OCI-LY7 (cell line): ENCODE measurements around the gene MARK3.

Experiments
- EZH2phosphoT487 ChIP-seq: fragments of 200-600 bp; sonication (generic); IDR thresholded peaks from 2 replicates; pipeline ENCODE4 v1.6.1; 2018; ENCODE audit warnings: low read depth, borderline replicate concordance, mild to moderate bottlenecking, mixed run types, antibody characterized with exemption, low read length, moderate library complexity, mixed read lengths
- TF ChIP-seq, protein P1 (sequence below): fragments of 200-600 bp; sonication (generic); conservative IDR thresholded peaks from 2 replicates; pipeline ENCODE4 v1.5.1; 2014; ENCODE audit warnings: mild to moderate bottlenecking, antibody characterized with exemption, low read length, moderate library complexity, mixed read lengths

DNA sequence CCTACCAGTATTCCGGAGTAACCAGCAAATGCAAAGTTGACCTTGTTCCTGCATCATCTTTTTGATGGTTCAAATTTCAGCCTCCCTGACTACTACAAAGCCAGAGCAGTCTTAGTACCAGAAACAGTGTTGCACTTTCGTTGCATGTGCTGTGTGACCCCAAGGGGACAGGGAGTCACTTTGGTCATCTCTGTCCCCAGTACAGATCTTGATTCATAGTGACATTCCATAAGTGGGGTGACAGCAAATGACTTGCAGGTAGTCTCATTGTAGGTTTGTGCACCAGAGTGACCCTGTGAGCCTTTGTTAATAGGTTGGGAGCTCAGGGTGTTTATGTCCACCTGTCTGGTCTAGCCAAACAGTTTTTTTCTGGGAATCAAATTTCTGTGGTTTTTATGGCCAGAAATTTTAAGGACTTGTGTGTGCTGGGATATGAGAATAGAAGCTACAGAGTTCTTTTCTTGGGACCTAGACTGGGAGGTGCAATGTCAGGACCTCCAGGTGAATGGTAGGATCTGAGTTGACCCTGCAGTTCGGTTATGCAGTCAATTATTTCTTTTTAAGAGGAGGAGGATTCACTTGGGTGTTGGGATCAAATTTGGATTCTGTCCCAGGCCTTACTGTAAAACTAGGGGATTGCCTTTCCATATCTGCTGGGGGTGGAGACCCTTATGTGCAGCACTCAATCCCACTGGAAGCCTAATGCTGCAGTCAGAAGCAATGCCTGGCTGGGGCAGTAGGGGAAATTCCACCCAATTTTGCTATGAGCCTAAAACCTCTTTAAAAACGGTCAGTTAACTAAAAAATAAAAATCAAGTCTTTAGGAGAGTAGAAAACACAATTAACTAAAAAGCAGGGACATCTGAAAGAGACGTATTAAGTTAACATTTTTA is 41.1 kb upstream of the MARK3 start:
- TF ChIP-seq, protein P1, sequence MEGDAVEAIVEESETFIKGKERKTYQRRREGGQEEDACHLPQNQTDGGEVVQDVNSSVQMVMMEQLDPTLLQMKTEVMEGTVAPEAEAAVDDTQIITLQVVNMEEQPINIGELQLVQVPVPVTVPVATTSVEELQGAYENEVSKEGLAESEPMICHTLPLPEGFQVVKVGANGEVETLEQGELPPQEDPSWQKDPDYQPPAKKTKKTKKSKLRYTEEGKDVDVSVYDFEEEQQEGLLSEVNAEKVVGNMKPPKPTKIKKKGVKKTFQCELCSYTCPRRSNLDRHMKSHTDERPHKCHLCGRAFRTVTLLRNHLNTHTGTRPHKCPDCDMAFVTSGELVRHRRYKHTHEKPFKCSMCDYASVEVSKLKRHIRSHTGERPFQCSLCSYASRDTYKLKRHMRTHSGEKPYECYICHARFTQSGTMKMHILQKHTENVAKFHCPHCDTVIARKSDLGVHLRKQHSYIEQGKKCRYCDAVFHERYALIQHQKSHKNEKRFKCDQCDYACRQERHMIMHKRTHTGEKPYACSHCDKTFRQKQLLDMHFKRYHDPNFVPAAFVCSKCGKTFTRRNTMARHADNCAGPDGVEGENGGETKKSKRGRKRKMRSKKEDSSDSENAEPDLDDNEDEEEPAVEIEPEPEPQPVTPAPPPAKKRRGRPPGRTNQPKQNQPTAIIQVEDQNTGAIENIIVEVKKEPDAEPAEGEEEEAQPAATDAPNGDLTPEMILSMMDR: no peak
- no peak for TF ChIP-seq EZH2phosphoT487
